ENCODE measurements around the gene ACTR10.

ACTR10 gene

GRCh38 chr14:58152014-58152857 is 47.7 kb upstream of the ACTR10 start, which contains the start of gene ARMH4 (continued):
- TF ChIP-seq MZF1 (tag by site-specific recombination; IDR thresholded peaks at IDR 0.05; ENCODE audit: borderline replicate concordance) = no peak

DNA sequence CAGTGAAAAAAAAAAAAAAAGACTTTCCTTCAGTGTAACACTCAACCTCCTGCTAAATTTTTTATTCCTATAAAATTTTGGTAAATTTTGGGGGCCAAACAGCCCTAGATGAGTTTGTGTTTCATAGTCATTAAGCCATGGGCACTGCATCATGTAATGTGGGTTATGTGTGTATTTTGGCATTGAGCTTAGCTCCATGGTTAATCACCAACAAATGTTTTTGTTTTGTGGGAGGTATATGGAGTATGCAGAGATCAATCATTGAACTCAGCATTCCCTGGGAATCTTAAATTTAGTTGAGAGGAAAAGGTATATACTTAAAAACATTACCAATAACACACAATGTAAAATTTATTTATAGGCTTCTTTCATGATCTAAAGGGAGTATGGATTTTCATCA is 39.4 kb upstream of the ACTR10 start:
- no peaks in the 10 kb centered on the region for H3K4me1 ChIP-seq (ENCODE audit: control insufficient read depth, insufficient read depth, low read length)
- POLR2A ChIA-PET = no interaction called here
- no peaks in the 10 kb centered on the region for H3K9me3 ChIP-seq (ENCODE audit: control insufficient read depth, insufficient read depth, low read depth, low read length)
- no peak overlapping the region for H3K27ac ChIP-seq (ENCODE audit: extremely low read depth, low read depth, low read length)
- H3K36me3 ChIP-seq (ENCODE audit: control insufficient read depth in 2 of 2, insufficient read depth in 1 of 2, low read length in 2 of 2) = no peaks in the 10 kb centered on the region
- H3K4me3 ChIP-seq (ENCODE audit: low read depth, low read length) = no peak overlapping the region
- TF ChIP-seq ZNF670 (tag by site-specific recombination; IDR thresholded peaks at IDR 0.05; ENCODE audit: low read depth) (no peak), ZNF544 (tag by site-specific recombination; IDR thresholded peaks at IDR 0.05) (no peak), ZNF549 (tag by site-specific recombination; IDR thresholded peaks at IDR 0.05) (no peak), REST (tag by site-specific recombination; IDR thresholded peaks at IDR 0.05) (no peak), ZNF112 (tag by site-specific recombination; IDR thresholded peaks at IDR 0.05) (no peak)
- CTCF ChIA-PET = interaction anchor here (0.6 to 1.6 kb wide), 3 partner anchors 52 to 139 kb away, joined by 3 to 4 read pairs (median 4); no protein-coding TSS in a partner anchor

- Histone ChIP-seq H3K4me1 (ENCODE audit: control insufficient read depth, insufficient read depth, low read length) (no peaks in the 10 kb centered on the region), H3K27ac (ENCODE audit: extremely low read depth, low read depth, low read length) (no peak overlapping the region), H3K9me3 (ENCODE audit: control insufficient read depth, insufficient read depth, low read depth, low read length) (no peaks in the 10 kb centered on the region), H3K36me3 (ENCODE audit: control insufficient read depth in 2 of 2, insufficient read depth in 1 of 2, low read length in 2 of 2) (no peaks in the 10 kb centered on the region), H3K4me3 (ENCODE audit: low read depth, low read length) (no peak overlapping the region)
- TF ChIP-seq, protein P1, sequence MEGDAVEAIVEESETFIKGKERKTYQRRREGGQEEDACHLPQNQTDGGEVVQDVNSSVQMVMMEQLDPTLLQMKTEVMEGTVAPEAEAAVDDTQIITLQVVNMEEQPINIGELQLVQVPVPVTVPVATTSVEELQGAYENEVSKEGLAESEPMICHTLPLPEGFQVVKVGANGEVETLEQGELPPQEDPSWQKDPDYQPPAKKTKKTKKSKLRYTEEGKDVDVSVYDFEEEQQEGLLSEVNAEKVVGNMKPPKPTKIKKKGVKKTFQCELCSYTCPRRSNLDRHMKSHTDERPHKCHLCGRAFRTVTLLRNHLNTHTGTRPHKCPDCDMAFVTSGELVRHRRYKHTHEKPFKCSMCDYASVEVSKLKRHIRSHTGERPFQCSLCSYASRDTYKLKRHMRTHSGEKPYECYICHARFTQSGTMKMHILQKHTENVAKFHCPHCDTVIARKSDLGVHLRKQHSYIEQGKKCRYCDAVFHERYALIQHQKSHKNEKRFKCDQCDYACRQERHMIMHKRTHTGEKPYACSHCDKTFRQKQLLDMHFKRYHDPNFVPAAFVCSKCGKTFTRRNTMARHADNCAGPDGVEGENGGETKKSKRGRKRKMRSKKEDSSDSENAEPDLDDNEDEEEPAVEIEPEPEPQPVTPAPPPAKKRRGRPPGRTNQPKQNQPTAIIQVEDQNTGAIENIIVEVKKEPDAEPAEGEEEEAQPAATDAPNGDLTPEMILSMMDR (tag by site-specific recombination; IDR thresholded peaks at IDR 0.05) = 0 out of 2 replicates have a peak, but pooled peaks have one; percentile 45
- TF ChIP-seq ZNF654 (tag by site-specific recombination; IDR thresholded peaks at IDR 0.05; ENCODE audit: low read depth) (peak; percentile 67), KLF17 (tag by site-specific recombination; IDR thresholded peaks at IDR 0.05) (no peak)
- POLR2A ChIA-PET = no interaction called here
- CTCF ChIA-PET = interaction anchor here (0.6 to 7.0 kb wide), 8 partner anchors 10 to 212 kb away, joined by 3 to 72 read pairs (median 4); no protein-coding TSS in a partner anchor
Observed at GRCh38 chr14:58166005-58166983, 33.7 kb upstream of the ACTR10 start.

- TF ChIP-seq ZNF707 (tag by site-specific recombination; IDR thresholded peaks at IDR 0.05) (no peak), EGR2 (tag by site-specific recombination; IDR thresholded peaks at IDR 0.05; ENCODE audit: low read depth) (no peak), RBAK (tag by site-specific recombination; IDR thresholded peaks at IDR 0.05) (no peak), ZNF704 (tag by site-specific recombination; IDR thresholded peaks at IDR 0.05) (no peak), ZNF776 (tag by site-specific recombination; IDR thresholded peaks at IDR 0.05; ENCODE audit: borderline replicate concordance) (no peak), ZNF792 (tag by site-specific recombination; IDR thresholded peaks at IDR 0.05) (no peak), ZNF596 (tag by site-specific recombination; IDR thresholded peaks at IDR 0.05) (no peak)
- POLR2A ChIA-PET = no interaction called here
- Histone ChIP-seq H3K36me3 (ENCODE audit: control insufficient read depth in 2 of 2, insufficient read depth in 1 of 2, low read length in 2 of 2) (no peaks in the 10 kb centered on the region), H3K9me3 (ENCODE audit: control insufficient read depth, insufficient read depth, low read depth, low read length) (no peaks in the 10 kb centered on the region), H3K4me3 (ENCODE audit: low read depth, low read length) (no peak overlapping the region), H3K27ac (ENCODE audit: extremely low read depth, low read depth, low read length) (no peak overlapping the region), H3K4me1 (ENCODE audit: control insufficient read depth, insufficient read depth, low read length) (no peaks in the 10 kb centered on the region)
- CTCF ChIA-PET = interaction anchor here (0.6 to 7.0 kb wide), 7 partner anchors 9 to 213 kb away, joined by 3 to 72 read pairs (median 4); no protein-coding TSS in a partner anchor
Observed at GRCh38 chr14:58167057-58167456, 32.9 kb upstream of the ACTR10 start.
